Fibroblast of gingiva (primary cell): ENCODE data around the gene DEFB124.
"Not testable (repeated sequence)": the region's sequence is repeated elsewhere in the genome, so short reads cannot be mapped to it uniquely, and the experiment has no call there.

Experiments
- DNase-seq: peaks from one replicate; pipeline ENCODE4 v3.0.0-alpha.2; 2011; ENCODE audit warnings: low read depth

The DEFB124 gene

GRCh38 chr20:31488115-31488514, 13.2 kb upstream of the DEFB124 start:
- DNase-seq = no peak

- peak; percentile 55 for DNase-seq
Measured at GRCh38 chr20:31485450-31486339, 10.8 kb upstream of the DEFB124 start.

GRCh38 chr20:31484001-31484400, 9.1 kb upstream of the DEFB124 start:
- no peak for DNase-seq

- no peak for DNase-seq
Measured at GRCh38 chr20:31476643-31477215, 1.8 kb upstream of the DEFB124 start.

GRCh38 chr20:31476294-31476585, 1.3 kb upstream of the DEFB124 start:
- no peak for DNase-seq

GRCh38 chr20:31475472-31476293, 756 bp upstream of the DEFB124 start:
- no peak for DNase-seq

- no peak for DNase-seq
Measured at GRCh38 chr20:31474097-31474436, 860 bp downstream of the DEFB124 start.

- no peak for DNase-seq
Measured at GRCh38 chr20:31473331-31474096, 1.4 kb downstream of the DEFB124 start.

GRCh38 chr20:31472395-31473330, 2.3 kb downstream of the DEFB124 start:
- no peak for DNase-seq

GRCh38 chr20:31470946-31471345, 4.0 kb downstream of the DEFB124 start:
- DNase-seq = not testable (repeated sequence)

GRCh38 chr20:31454361-31454760, 20.6 kb downstream of the DEFB124 start:
- DNase-seq = no peak

GRCh38 chr20:31452575-31452974, 22.4 kb downstream of the DEFB124 start:
- DNase-seq = no peak

- DNase-seq = no peak
Measured at GRCh38 chr20:31449511-31450414, 25.2 kb downstream of the DEFB124 start.

- no peak for DNase-seq
Measured at GRCh38 chr20:31446084-31446819, 28.7 kb downstream of the DEFB124 start.

GRCh38 chr20:31440012-31440659, 34.8 kb downstream of the DEFB124 start, which contains the start of gene DEFB123:
TSS of gene DEFB123 (plus strand) at chr20:31440632. CDS start at chr20:31440699, 67 bp downstream.
- no peak for DNase-seq

- no peak for DNase-seq
Measured at GRCh38 chr20:31430568-31431115, 44.3 kb downstream of the DEFB124 start.

- not testable (repeated sequence) for DNase-seq
Measured at GRCh38 chr20:31427576-31427975, 47.4 kb downstream of the DEFB124 start.

GRCh38 chr20:31426891-31427551, 47.9 kb downstream of the DEFB124 start:
- DNase-seq = not testable (repeated sequence)
